GM10847 (cell line): ENCODE measurements around the gene C1RL.

Experiments
- POLR2A ChIP-seq: IDR thresholded peaks from 2 replicates; pipeline ENCODE4 v1.6.1; 2011; ENCODE audit not compliant: insufficient read length; ENCODE audit errors: extremely low read depth

C1RL gene

DNA sequence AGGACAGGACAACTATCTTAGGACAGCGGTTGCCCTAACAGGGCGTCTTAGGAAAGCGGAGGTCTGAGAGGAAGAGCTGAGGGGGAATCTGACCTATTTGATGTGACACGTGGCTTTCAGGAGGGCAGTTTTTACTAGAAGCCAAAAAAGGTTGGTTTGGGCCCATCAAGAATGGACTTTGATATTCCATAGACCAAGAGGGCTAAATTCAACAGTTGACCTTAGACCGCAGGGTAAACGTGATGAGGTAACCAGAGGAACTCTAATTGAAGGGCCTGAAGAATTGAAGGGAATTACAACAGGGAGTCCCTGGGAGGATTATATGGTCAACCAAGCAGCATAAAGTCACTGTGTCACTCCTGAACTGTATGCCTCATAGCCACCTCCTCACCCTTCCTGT is 37.0 kb downstream of the C1RL start:
- no peak for TF ChIP-seq POLR2A

DNA sequence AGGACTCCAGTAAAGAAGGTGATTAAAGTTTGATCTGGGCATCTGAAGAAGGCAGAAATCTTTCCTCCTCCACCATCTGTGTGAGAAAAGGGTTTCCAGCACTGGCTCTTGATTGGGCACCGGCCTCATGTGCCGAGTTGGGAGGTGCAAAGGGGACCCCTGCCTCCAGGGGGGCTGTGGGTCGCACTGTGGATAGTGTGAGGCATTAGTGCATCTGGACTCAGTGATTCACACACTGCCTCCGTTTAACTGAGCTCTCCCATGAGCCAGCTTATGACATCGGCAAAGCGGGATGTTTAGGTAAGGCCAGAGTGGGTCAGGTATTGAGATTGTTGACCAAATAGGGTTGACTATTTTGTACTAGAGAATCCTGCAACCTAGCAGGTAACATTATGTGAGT is 39.6 kb downstream of the C1RL start:
- TF ChIP-seq POLR2A = no peak

DNA sequence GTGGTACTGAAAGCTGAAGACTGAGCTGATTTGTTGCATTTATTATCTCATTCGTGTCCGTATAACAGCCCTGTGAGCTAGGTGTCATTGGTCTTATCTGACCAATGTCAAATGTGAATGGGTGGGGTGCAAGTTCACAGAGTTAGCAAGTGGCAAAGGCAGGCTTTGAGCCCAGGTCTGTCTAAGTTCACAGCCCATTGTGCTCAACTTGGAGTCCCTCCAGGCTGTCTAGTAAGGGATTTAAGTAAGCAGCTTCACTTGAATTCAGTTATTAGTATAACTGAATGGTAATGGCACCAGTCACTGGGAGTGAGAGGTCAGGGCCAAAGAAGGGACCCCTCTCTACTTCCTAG is 40.0 kb downstream of the C1RL start:
- TF ChIP-seq POLR2A = no peak

DNA sequence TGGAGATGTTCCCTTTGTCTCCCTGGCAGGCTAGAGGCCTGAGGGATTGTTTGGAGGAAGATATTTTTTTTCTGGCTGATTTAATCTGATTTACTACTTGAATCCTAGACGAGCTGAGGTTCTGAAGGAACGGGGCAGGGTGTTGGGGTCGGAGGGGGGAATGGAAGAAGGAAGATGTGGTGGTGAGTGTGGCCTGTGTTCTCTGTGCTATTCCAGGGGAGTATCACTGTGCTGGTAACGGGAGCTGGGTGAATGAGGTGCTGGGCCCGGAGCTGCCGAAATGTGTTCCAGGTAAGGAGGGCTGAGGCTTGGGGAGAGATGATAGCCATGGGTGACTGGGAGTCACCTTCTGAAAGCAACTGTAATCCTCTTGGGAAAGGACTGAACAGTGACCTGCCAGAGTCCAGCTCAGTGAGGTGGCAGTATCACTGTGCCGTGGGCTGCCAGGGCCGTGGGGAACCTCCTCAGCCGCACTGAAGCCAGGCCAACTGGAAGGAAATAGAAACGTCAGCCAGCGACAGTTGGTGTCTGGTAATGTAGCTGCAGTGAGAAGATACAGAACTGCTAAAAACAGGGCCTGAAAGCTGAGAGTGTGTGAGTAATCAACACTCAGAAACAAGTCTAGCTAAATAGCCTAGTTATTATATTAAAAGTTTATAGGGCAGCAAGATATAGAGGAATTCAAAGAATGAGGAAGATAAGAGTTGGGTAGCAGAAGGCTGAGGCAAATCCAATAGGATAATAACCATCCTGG is 40.6 kb downstream of the C1RL start:
- TF ChIP-seq POLR2A = no peak

DNA sequence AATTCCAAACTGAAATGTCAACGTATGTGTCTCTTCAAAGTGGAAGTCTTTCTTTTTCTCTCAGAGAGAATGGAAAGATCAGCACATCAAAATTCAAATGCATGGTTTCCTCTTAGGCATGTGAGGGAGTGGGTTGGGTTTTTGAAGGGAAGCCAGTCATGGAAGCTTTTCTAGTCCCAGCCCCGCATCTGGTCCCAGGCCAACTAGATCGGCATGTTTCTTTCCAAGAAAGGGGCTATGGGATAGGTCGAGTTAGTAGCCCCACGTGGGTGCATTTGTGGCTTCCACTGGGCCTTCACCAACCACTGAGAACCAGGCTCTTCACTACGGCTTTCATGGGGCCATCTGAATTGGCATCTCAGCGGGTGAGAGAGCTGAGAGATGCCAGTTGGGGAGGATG is 41.9 kb downstream of the C1RL start:
- no peak for TF ChIP-seq POLR2A

DNA sequence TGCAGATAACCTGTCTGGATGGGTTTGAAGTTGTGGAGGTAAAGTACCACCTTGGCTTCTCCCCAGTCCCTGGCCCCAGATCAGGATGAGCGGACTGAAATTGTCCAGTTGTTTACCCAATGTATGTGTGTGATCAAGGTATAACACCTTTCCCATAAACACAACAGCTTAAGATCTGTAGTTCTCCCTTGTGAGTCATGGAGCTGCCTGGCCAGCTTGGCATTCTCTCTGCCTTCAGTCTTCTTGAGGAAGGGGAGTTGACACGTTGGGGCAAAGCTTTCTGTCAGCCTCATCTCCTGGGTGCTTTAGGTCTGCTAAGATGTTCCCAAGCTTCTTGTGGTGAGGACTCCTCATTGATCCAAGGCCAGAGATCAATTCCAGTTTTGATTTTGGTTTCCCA is 42.4 kb downstream of the C1RL start:
- no peak for TF ChIP-seq POLR2A

DNA sequence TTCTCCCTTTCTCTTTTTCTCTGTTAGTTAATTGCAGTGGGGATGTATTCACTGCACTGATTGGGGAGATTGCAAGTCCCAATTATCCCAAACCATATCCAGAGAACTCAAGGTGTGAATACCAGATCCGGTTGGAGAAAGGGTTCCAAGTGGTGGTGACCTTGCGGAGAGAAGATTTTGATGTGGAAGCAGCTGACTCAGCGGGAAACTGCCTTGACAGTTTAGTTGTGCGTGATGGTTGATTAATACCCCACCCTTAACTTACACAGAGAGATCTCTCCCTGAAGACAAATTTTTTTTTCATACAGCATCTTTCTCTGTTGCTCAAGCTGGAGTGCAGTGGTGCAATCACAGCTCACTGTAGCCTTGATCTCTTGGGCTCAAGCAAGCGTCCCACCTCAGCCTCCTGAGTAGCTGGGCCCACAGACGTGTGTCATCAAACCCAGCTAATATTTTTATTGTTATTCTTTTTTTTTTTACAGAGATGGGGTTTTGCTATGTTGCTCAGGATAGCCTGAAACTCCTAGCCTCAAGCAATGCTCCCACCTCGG is 43.9 kb downstream of the C1RL start:
- TF ChIP-seq POLR2A = no peak

DNA sequence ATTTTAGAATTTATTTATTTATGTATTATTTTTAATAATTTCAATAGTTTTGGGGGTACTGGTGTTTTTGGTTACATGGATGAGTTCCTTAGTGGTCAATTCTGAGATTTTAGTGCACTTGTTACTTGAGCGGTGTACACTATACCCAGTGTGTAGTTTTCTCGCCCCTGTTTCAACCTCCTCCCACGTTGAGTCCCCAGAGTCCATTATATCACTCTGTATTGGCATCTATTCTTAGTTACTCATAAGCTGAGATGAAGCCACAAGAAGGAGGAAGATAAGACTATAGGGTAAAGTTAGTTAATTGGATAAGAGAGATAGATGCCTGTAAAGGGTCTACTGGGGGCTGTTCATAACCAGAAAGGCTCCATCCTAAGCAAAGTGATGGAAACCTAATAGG is 44.5 kb downstream of the C1RL start:
- no peak for TF ChIP-seq POLR2A

DNA sequence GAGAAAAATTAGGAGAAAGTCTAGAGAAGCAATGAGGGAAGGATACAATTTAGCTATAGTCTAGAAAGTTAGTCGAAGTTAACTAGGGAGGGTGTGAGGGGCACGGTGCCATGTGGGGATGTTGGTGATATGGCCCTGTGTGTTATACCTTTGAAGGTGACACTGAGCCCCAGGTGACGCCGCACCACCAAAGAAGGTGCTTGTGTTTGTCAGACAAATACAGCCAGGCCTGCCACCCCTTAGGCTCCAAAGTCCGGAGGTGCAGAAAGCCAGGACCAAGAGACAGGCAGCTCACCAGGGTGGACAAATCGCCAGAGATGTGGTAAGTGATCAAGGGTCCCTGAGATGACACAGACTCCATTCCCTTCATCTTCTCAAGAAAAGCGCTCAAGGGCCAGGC is 47.4 kb downstream of the C1RL start:
- TF ChIP-seq POLR2A = no peak

DNA sequence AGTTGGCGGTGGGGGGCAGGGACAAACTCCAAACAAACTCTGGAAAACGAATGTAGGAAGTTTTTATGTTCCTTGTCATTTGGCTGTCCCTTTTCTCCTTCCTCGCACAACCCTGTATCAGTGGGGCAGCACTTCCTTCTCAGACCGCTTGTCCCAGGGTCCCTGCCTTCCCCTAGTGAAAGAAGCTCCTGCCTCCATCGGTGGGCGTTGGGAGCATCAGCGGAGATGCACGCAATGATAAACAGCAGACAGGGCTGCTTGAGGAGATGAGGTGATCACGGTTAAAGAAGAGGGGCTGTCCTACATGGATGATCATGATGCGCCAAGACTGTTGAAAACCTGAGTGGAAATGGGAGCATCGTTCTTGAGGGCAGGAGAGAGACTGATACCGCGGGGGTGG is 47.9 kb downstream of the C1RL start:
- no peak for TF ChIP-seq POLR2A

DNA sequence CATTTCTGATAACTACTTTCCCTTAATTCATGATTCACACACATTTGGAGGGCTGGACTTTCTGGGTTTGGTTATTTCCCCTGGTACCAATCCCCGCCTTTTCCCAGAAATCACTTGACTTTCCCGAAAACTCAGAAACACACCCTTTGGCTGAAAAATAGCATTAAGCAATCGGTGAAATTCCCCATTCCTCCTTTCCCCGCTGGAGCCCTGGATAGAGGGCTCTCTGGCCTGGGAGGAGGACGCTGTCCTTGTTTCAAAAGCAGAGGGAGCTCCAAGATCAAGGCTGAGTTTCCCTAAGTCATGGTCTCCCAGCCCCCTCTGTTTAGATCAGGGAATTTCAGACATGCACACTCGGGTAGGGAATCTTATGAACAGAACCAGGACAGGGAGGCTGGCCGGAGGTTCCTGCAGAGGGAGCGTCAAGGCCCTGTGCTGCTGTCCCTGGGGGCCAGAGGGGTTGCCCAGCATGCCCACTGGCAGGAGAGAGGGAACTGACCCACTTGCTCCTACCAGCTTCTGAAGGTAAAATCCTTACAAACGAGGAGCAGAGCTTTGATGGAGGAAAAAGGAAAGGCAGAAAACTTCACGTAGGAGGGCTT is 48.6 kb downstream of the C1RL start, which contains the start of gene C1S:
C1S (plus strand) TSS at position 366 of the 602 bp plus-strand sequence. CDS start 1,195 bp downstream, outside the sequence.
- no peak for TF ChIP-seq POLR2A

DNA sequence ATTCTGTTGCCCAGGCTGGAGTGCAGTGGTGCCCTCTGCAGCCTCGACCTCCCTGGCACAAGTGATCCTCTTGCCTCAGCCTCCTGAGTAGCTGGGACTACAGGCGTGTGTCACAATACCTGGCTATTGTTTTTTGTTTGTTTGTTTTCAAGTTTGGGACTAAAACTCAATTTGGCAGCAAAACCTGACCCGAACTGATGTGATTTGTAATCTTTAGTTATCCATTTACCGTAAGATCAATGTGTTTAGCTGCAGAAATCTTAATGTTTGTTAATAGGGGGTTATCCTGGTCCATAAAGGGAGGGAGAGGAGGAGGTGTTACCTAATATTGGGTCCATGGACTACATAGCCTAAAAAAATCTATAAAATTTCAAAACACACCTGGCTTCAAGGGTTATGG is 49.2 kb downstream of the C1RL start:
- no peak for TF ChIP-seq POLR2A

DNA sequence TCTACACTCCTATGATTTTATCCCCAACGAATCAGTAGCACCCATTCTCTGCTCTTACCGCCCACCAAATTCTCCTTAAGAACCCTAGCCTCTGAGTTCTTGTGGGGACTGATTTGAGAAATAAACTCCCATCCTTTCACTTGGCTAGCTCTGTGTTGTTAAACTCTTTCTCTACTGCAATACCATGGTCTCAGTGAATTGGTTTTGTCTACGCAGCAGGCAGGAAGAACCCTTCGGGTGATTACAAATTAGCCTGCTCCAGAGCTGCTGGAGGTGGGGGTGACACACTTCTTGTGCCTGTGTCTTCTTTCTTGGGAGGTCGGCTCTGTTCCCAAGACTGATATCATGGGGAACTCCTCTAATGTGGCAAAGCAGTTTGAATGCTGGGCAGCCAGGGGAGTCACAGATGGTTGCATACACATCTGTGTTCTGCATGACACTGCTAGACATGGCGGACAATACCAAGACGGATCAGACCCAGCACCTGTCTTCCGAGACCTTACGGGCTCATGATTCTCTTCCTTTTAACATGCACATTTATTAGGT is 50.1 kb downstream of the C1RL start:
- TF ChIP-seq POLR2A = no peak

DNA sequence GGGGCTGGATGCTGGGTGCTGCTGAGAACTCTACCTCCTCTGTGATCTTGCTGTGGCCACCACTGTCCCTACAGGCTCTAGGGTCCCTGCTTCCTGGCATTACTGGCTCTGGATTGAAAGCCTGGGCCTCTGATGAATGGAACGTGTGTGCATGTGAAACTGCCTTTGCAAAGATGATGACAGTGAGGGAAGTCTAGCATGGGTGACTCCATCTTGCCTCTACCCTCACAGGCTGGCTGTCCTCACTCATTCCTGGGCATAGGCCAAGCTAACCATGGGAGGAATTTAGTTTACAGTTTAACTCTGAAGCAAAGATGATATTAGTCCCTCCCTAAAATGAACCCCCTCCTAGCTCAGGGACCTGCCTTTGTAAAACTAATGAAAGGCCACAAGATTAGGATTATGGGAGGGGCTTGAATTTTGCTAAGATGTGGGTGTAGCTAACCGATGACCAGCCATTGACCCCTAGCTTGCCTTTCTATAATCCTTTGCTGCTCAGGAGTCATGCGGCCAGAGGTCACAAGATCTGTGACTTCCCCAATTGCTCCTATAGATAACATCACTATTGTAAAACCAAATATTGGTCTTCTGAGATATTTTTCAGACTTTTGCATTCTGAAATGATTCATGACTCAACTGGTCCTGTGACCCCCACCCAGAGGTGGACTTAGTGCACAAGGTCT is 50.7 kb downstream of the C1RL start:
- TF ChIP-seq POLR2A = no peak

DNA sequence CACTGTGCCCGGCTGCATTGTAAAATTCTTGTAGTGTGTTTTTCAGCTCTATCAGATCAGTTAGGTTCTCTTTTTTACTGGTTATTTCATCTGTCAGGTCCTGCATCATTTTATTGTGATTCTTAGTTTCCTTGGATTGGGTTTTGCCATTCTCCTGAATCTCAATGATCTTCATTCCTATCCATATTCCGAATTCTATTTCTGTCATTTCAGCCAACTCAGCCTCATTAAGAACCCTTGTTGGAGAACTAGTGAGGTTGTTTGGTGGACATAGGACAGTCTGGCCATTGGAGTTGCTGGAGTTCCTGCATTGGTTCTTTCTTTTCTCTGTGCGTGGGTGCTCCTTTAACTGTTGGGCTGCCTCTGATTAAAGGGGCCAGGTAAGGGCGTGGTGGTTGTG is 54.1 kb downstream of the C1RL start:
- TF ChIP-seq POLR2A = no peak

DNA sequence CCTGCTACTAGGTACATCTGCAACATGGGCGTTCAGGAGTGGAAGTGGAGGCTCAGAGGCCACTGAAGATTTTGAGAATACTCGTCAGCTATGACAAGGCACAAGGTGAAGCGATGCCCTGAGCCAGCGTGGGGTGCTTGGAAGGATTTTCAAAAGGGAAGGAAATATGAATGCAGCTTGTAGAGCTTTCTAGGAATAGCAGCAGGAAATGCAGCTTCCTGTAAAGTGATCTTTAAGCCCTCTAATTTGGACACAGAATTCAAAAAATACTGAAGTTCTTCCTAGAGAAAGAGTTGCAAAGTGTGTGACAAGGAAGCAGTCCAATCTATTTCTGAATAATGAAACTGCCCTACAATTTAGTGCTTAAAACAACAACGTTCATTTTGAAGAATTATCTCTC is 61.7 kb downstream of the C1RL start:
- TF ChIP-seq POLR2A = no peak
